CD4-positive, alpha-beta T cell treated with Interferon alpha-2 for 1 hour (primary cell): ENCODE data around the gene CD24.
A peak's percentile ranks its signal among the peaks of the same experiment; 100 is the strongest.
"Not testable (repeated sequence)": the region's sequence is repeated elsewhere in the genome, so short reads cannot be mapped to it uniquely, and the experiment has no call there.

ENCODE experiments used
- DNase-seq, 2 donors: peaks; one replicate each; pipeline ENCODE4 v3.0.0-alpha.2; 2020 to 2022

The CD24 gene

GRCh38 chr6:106974336-106974998 lies at the start of gene CD24:
Gene CD24 (minus strand): TSS chr6:106974729. CDS start chr6:106974646, 83 bp downstream.
- peak in 1 of 2 donors; percentile 61 for DNase-seq

- DNase-seq = no peak
These were observed 47.1 kb upstream of the CD24 start for GRCh38 chr6:107021446-107022185.

GRCh38 chr6:107020239-107020638 lies 45.7 kb upstream of the CD24 start:
- no peak for DNase-seq

- DNase-seq = not testable (repeated sequence)
These were observed 45.1 kb upstream of the CD24 start for GRCh38 chr6:107019628-107020027.

GRCh38 chr6:107019047-107019446 lies 44.5 kb upstream of the CD24 start:
- no peak for DNase-seq

- DNase-seq = no peak
These were observed 35.0 kb upstream of the CD24 start for GRCh38 chr6:107009499-107009898.

- DNase-seq = peak; percentile 42 to 53
These were observed 23.0 kb upstream of the CD24 start for GRCh38 chr6:106997392-106998158.

GRCh38 chr6:106995640-106996039 lies 21.1 kb upstream of the CD24 start:
- no peak for DNase-seq

- not testable (repeated sequence) for DNase-seq
These were observed 15.2 kb upstream of the CD24 start for GRCh38 chr6:106989737-106990136.

- no peak for DNase-seq
These were observed 14.1 kb upstream of the CD24 start for GRCh38 chr6:106988664-106989063.

- DNase-seq = no peak
These were observed 7.4 kb upstream of the CD24 start for GRCh38 chr6:106981926-106982325.

GRCh38 chr6:106980926-106981325 lies 6.4 kb upstream of the CD24 start:
- no peak for DNase-seq

GRCh38 chr6:106979435-106979884 lies 4.9 kb upstream of the CD24 start:
- DNase-seq = peak; percentile 75 to 77

- no peak for DNase-seq
These were observed 2.7 kb upstream of the CD24 start for GRCh38 chr6:106977246-106977645.

- DNase-seq = no peak
These were observed 1.7 kb upstream of the CD24 start for GRCh38 chr6:106976270-106976669.

- DNase-seq = no peak
These were observed 1.2 kb upstream of the CD24 start for GRCh38 chr6:106975738-106976064.

- DNase-seq = peak in 1 of 2 donors; percentile 20
These were observed 639 bp upstream of the CD24 start for GRCh38 chr6:106974999-106975737.

GRCh38 chr6:106973836-106974335 lies 643 bp downstream of the CD24 start:
- no peak for DNase-seq

GRCh38 chr6:106973018-106973835 lies 1.3 kb downstream of the CD24 start:
- DNase-seq = no peak

GRCh38 chr6:106972500-106972899 lies 2.0 kb downstream of the CD24 start:
- no peak for DNase-seq

GRCh38 chr6:106970769-106971168 lies 3.8 kb downstream of the CD24 start:
- DNase-seq = not testable (repeated sequence)
